GM12878 (cell line): ENCODE data around the gene KIF17. TPM values are rescaled to one million over a fixed set of nuclear protein-coding genes. Genes with fewer than 3 reads are reported as not detected.

Source experiments
- ATAC-seq: fragments of 200-7000 bp; cut with Tn5 transposase; 3 replicates; pipeline ENCODE4 v1.9.1; 2020; ENCODE audit warnings: mild to moderate bottlenecking, moderate library complexity
- BruUV-seq: library from RNA; stranded (reverse); fragments of 400-500 nt; replicated peaks from 2 replicates; lab custom pipeline; 2021; lab: Mats Ljungman, UMichigan
- CTCF ChIA-PET: fragments of 300-600 bp; sonication (Branson Sonifier 250); formaldehyde crosslinking; extraction: SDS; loops from one replicate; lab custom pipeline; 2021; ENCODE audit warnings: inconsistent platforms; lab: Yijun Ruan, JAX
- POLR2A ChIA-PET: fragments of 350-600 bp; formaldehyde crosslinking; extraction: SDS; loops from one replicate; lab custom pipeline; 2021; ENCODE audit warnings: inconsistent platforms; lab: Charles Lee
- RAD21 ChIA-PET: fragments of 300-600 bp; sonication (Branson Sonifier 250); formaldehyde crosslinking; loops from one replicate; lab custom pipeline; 2023; ENCODE audit warnings: antibody characterized with exemption; ENCODE audit not compliant: unreplicated experiment; lab: Charles Lee
- SMC1A ChIA-PET: fragments of 300-600 bp; sonication (Branson Sonifier 250); formaldehyde crosslinking; loops from one replicate; lab custom pipeline; 2023; ENCODE audit not compliant: unreplicated experiment, uncharacterized antibody; lab: Charles Lee
- DNase-seq: peaks from one replicate; pipeline ENCODE4 v3.0.0-alpha.2; 2011; ENCODE audit warnings: low read depth, low spot score
- FAIRE-seq: peaks from 3 replicates; lab custom pipeline; 2011; peaks lifted over from hg19 to GRCh38; lab: Jason Lieb, UNC
- H2AFZ ChIP-seq: 2 replicates; pipeline ENCODE4 v1.6.0; 2011; ENCODE audit warnings: low read depth, low read length, control low read depth; ENCODE audit not compliant: control insufficient read depth
- H3K27ac ChIP-seq: 2 replicates; pipeline ENCODE4 v1.5.1; 2011; ENCODE audit warnings: control low read depth; ENCODE audit not compliant: control insufficient read depth, insufficient read depth
- H3K27me3 ChIP-seq, 2 experiments: replicated peaks in 1 of 2; 2 replicates each; pipeline versions ENCODE4 v1.6.0 to v1.6.1; 2011; ENCODE audit warnings: low read length in 1 of 2; ENCODE audit not compliant: control insufficient read depth in 2 of 2, insufficient read depth in 2 of 2
- H3K36me3 ChIP-seq, 2 experiments: 2 replicates each; pipeline ENCODE4 v1.5.1; 2011; ENCODE audit warnings: low read length in 1 of 2; ENCODE audit not compliant: control insufficient read depth in 2 of 2, insufficient read depth in 2 of 2
- H3K4me1 ChIP-seq: 2 replicates; pipeline ENCODE4 v1.6.1; 2011; ENCODE audit warnings: mild to moderate bottlenecking, low read length, moderate library complexity, mixed read lengths; ENCODE audit not compliant: control insufficient read depth, insufficient read depth
- H3K4me2 ChIP-seq: 2 replicates; pipeline ENCODE4 v1.6.0; 2011; ENCODE audit warnings: control low read depth; ENCODE audit not compliant: control insufficient read depth, insufficient read depth
- H3K4me3 ChIP-seq: fragments of 200-600 bp; sonication (generic); 2 replicates; pipeline ENCODE4 v1.5.1; 2016
- H3K79me2 ChIP-seq: 2 replicates; pipeline ENCODE4 v1.6.0; 2011; ENCODE audit warnings: low read length; ENCODE audit not compliant: control insufficient read depth, insufficient read depth
- H3K9ac ChIP-seq: 2 replicates; pipeline ENCODE4 v1.8.0; 2011; ENCODE audit warnings: low read length, control low read depth, mixed read lengths; ENCODE audit not compliant: control insufficient read depth, insufficient read depth
- H3K9me3 ChIP-seq: replicated peaks from 3 replicates; pipeline ENCODE4 v1.5.1; 2011; ENCODE audit warnings: mild to moderate bottlenecking, low read length; ENCODE audit not compliant: control insufficient read depth, insufficient read depth
- H4K20me1 ChIP-seq: 2 replicates; pipeline ENCODE4 v1.6.0; 2011; ENCODE audit not compliant: control insufficient read depth, insufficient read depth
- CHD1 ChIP-seq: IDR thresholded peaks from 2 replicates; pipeline ENCODE4 v1.6.1; 2012; ENCODE audit warnings: low read depth, low read length, improper control_type of control experiment
- CHD4 ChIP-seq: fragments of 200-600 bp; sonication (generic); IDR thresholded peaks from 2 replicates; pipeline ENCODE4 v1.6.1; 2016; ENCODE audit warnings: mild to moderate bottlenecking
- IKZF1 ChIP-seq: fragments of 450-650 bp; conservative IDR thresholded peaks from 2 replicates; pipeline ENCODE4 v1.6.1; 2017; ENCODE audit warnings: antibody characterized with exemption, mild to moderate bottlenecking
- KAT2A ChIP-seq: conservative IDR thresholded peaks from 2 replicates; pipeline ENCODE4 v1.6.1; 2011; ENCODE audit warnings: low read depth, low read length; ENCODE audit not compliant: control insufficient read depth
- NFXL1 ChIP-seq: fragments of 450-650 bp; IDR thresholded peaks from 2 replicates; pipeline ENCODE4 v1.6.1; 2017; ENCODE audit warnings: antibody characterized with exemption, mild to moderate bottlenecking, borderline replicate concordance
- PAX8 ChIP-seq: fragments of 450-650 bp; IDR thresholded peaks from 2 replicates; pipeline ENCODE4 v1.6.1; 2017; ENCODE audit warnings: mild to moderate bottlenecking, moderate library complexity
- RBBP5 ChIP-seq: fragments of 200-600 bp; sonication (generic); conservative IDR thresholded peaks from 2 replicates; pipeline ENCODE4 v1.6.1; 2016
- USF1 ChIP-seq: IDR thresholded peaks from 2 replicates; pipeline ENCODE4 v1.6.1; 2011; ENCODE audit warnings: borderline replicate concordance, low read depth, mild to moderate bottlenecking, moderate library complexity, mixed read lengths, low read length; ENCODE audit not compliant: insufficient read depth; ENCODE audit errors: extremely low read length
- ZBED1 ChIP-seq: IDR thresholded peaks from 2 replicates; pipeline ENCODE4 v1.6.1; 2016; ENCODE audit warnings: borderline replicate concordance
- WGBS: methylation state at CpG from one replicate; pipeline ENCODE4 v1.1.6; 2016; ENCODE audit warnings: low lambda C conversion rate; ENCODE audit not compliant: insufficient replicate concordance, insufficient coverage; ENCODE audit errors: missing lambda C conversion rate; 5-methylcytosine and 5-hydroxymethylcytosine counted together
- in situ Hi-C: fragments of 300-500 bp; cut with MboI; formaldehyde crosslinking; loops from 9 replicates; pipeline ENCODE4 v1.14.3; 2018; ENCODE audit warnings: mixed read lengths
- intact Hi-C: fragments of 100-400 bp; cut with micrococcal nuclease; formaldehyde crosslinking; loops from one replicate; pipeline ENCODE4 v1.14.2; 2022; ENCODE audit not compliant: unreplicated experiment
- polyA plus RNA-seq, 11 experiments: library from polyadenylated mRNA; depleted of rRNA in 4 of 11; unstranded in 6 of 11; stranded (reverse) in 5 of 11; fragments of >200 nt; fragmentation: Nextera tagmentation in 4 of 11; fragmentation: Illumina TruSeq in 1 of 11; extraction: Ambion mirVana in 4 of 11; extraction: Trizol in 1 of 11; gene quantifications; 1 replicate in 1 of 11; 2 replicates in 10 of 11; pipeline versions ENCODE4 v1.2.1 to v1.2.3, GENCODE V29; 2011 to 2016; ENCODE audit warnings: inconsistent platforms in 2 of 11, missing spikeins in 2 of 11, low read depth in 1 of 11
- total RNA-seq, 4 experiments: library from RNA; depleted of rRNA in 3 of 4; stranded (reverse); fragments of >200 nt in 3 of 4; fragmentation: Illumina TruSeq in 1 of 4; extraction: Trizol in 1 of 4; gene quantifications; 2 replicates each; pipeline versions ENCODE4 v1.2.1 to v1.2.3, GENCODE V29; 2013 to 2021
- TF ChIP-seq, protein P1 (sequence below): fragments of 450-650 bp; IDR thresholded peaks from 2 replicates; pipeline ENCODE4 v1.6.1; 2018; ENCODE audit warnings: mild to moderate bottlenecking, low read depth, moderate library complexity; ENCODE audit not compliant: partially characterized antibody
- TF ChIP-seq, protein P2 (sequence below): fragments of 450-650 bp; IDR thresholded peaks from 2 replicates; pipeline ENCODE4 v1.6.1; 2017; ENCODE audit warnings: mild to moderate bottlenecking, low read depth, inconsistent platforms; ENCODE audit not compliant: poor library complexity, severe bottlenecking

The KIF17 gene
- total and polyA plus RNA-seq, 10 of the 15 experiments (the other 5 are each of a cell fraction or from before 2014, with no cell fraction given) = 0.01 to 0.10 (median 0.03) TPM; not detected in 7

DNA sequence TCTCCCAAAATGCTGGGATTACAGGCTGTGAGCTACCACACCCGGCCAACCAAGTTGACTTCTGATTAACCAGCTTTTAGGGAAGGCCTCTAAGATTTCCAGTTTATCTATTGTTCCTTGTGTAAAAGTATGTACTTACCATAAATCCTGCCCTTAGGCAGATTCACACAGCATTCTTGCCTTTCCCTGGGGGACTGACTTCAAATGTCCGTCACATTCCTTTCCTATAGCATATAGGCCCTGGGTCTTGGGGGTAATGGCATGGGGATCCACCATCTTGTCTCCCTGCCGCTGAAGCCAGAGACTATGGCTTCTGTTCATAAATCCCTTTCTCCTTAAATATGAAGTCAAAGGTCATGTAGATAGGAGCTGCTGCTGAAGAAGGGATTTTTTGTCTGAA, 85.4 kb downstream of the KIF17 start:
- SMC1A ChIA-PET = no interaction called here

DNA sequence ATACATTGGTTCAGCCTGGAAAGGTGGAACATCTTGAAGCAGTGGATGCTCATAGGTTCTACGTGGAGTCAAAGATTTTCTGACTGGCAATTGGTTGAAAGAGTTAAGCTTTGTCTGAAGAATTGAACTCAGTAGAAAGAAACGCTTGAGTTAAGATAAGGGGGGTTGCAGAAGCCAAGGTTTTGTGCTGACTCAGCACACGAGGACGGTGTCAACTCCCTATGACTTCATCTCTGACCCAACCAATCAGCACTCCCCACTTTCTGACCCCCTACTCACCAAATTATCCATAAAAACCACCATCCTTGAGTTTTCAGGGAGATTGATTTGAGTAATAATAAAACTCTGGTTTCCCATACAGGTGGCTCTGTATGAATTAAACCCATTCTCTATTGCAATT, 87.1 kb downstream of the KIF17 start:
- no peak overlapping the region for H2AFZ ChIP-seq
- no peak overlapping the region for H3K9ac ChIP-seq
- WGBS = 33% methylated on average over 4 of the region's 4 CpGs
- in situ Hi-C loops (no loop called here), intact Hi-C loops (loop anchor here (10.0 kb wide), 1 partner anchor 416 kb away; no protein-coding TSS in a partner anchor)
- ChIA-PET RAD21 (no interaction called here), POLR2A (interaction anchor here (0.6 kb wide), 1 partner anchor 585 kb away, joined by 3 read pairs; no protein-coding TSS in a partner anchor), CTCF (interaction anchor here (0.9 to 2.5 kb wide), 4 partner anchors 8 to 563 kb away, joined by 3 to 10 read pairs (median 4); partner anchors contain the start of gene DDOST), SMC1A (interaction anchor here (0.6 kb wide), 1 partner anchor 1419 kb away, joined by 3 read pairs; no protein-coding TSS in a partner anchor)
- no TSS peak for BruUV-seq
- H3K4me1 ChIP-seq = peaks cover 8% of the 10 kb centered on the region; the same call in 1 of the 2 replicates
- no peaks in the 10 kb centered on the region for H3K27me3 ChIP-seq
- DNase-seq (no peak), FAIRE-seq (no peak), ATAC-seq (no peak)
- no peaks in the 10 kb centered on the region for H4K20me1 ChIP-seq
- H3K4me2 ChIP-seq = no peak overlapping the region
- no peaks in the 10 kb centered on the region for H3K36me3 ChIP-seq
- no peak overlapping the region for H3K27ac ChIP-seq
- no peak overlapping the region for H3K4me3 ChIP-seq
- no peaks in the 10 kb centered on the region; the same call in 2 of the 3 replicates for H3K9me3 ChIP-seq
- H3K79me2 ChIP-seq = no peaks in the 10 kb centered on the region
- TF ChIP-seq CHD1 (no peak), PAX8 (no peak), NFXL1 (no peak), ZBED1 (no peak), RBBP5 (no peak), USF1 (no peak), CHD4 (no peak), KAT2A (no peak)
- TF ChIP-seq, protein P1, sequence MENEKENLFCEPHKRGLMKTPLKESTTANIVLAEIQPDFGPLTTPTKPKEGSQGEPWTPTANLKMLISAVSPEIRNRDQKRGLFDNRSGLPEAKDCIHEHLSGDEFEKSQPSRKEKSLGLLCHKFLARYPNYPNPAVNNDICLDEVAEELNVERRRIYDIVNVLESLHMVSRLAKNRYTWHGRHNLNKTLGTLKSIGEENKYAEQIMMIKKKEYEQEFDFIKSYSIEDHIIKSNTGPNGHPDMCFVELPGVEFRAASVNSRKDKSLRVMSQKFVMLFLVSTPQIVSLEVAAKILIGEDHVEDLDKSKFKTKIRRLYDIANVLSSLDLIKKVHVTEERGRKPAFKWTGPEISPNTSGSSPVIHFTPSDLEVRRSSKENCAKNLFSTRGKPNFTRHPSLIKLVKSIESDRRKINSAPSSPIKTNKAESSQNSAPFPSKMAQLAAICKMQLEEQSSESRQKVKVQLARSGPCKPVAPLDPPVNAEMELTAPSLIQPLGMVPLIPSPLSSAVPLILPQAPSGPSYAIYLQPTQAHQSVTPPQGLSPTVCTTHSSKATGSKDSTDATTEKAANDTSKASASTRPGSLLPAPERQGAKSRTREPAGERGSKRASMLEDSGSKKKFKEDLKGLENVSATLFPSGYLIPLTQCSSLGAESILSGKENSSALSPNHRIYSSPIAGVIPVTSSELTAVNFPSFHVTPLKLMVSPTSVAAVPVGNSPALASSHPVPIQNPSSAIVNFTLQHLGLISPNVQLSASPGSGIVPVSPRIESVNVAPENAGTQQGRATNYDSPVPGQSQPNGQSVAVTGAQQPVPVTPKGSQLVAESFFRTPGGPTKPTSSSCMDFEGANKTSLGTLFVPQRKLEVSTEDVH = no peak
- TF ChIP-seq, protein P2, sequence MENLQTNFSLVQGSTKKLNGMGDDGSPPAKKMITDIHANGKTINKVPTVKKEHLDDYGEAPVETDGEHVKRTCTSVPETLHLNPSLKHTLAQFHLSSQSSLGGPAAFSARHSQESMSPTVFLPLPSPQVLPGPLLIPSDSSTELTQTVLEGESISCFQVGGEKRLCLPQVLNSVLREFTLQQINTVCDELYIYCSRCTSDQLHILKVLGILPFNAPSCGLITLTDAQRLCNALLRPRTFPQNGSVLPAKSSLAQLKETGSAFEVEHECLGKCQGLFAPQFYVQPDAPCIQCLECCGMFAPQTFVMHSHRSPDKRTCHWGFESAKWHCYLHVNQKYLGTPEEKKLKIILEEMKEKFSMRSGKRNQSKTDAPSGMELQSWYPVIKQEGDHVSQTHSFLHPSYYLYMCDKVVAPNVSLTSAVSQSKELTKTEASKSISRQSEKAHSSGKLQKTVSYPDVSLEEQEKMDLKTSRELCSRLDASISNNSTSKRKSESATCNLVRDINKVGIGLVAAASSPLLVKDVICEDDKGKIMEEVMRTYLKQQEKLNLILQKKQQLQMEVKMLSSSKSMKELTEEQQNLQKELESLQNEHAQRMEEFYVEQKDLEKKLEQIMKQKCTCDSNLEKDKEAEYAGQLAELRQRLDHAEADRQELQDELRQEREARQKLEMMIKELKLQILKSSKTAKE = no peak

More for the DNA sequence above, 85.4 kb downstream of the KIF17 start:
- no peaks in the 10 kb centered on the region for H3K79me2 ChIP-seq
- no peak for TF ChIP-seq IKZF1
- H3K4me1 ChIP-seq = peaks cover 8% of the 10 kb centered on the region; the same call in 1 of the 2 replicates
- H3K9me3 ChIP-seq = no peaks in the 10 kb centered on the region; the same call in 2 of the 3 replicates
- H3K9ac ChIP-seq = no peak overlapping the region
- 53% methylated on average over 3 of the region's 3 CpGs for WGBS
- ATAC-seq = no peak
- H4K20me1 ChIP-seq = no peaks in the 10 kb centered on the region
- no peaks in the 10 kb centered on the region for H3K36me3 ChIP-seq
- no peaks in the 10 kb centered on the region for H3K27me3 ChIP-seq
- no peak overlapping the region for H2AFZ ChIP-seq
- CTCF ChIA-PET = interaction anchor here (0.6 to 4.0 kb wide), 10 partner anchors 9 to 137 kb away, joined by 3 to 31 read pairs (median 4); partner anchors contain the start of gene DDOST
- DNase-seq = no peak
- H3K27ac ChIP-seq = no peak overlapping the region
- no peak overlapping the region for H3K4me2 ChIP-seq
- in situ Hi-C loops = no loop called here
- POLR2A ChIA-PET = no interaction called here
- no peak overlapping the region for H3K4me3 ChIP-seq
- no TSS peak for BruUV-seq
- RAD21 ChIA-PET = interaction anchor here (2.8 kb wide), 1 partner anchor 110 kb away, joined by 10 read pairs; no protein-coding TSS in a partner anchor
- FAIRE-seq = no peak
- intact Hi-C loops = loop anchor here (10.0 kb wide), 1 partner anchor 418 kb away; no protein-coding TSS in a partner anchor
